Liver (tissue), 9 donors: ENCODE measurements around the gene ADRA2B. TPM values are rescaled to one million over a fixed set of nuclear protein-coding genes. Genes with fewer than 3 reads are reported as not detected.
"Not testable (repeated sequence)": the region's sequence is repeated elsewhere in the genome, so short reads cannot be mapped to it uniquely, and the experiment has no call there.

Experiments used
- DNase-seq: peaks from one replicate; pipeline ENCODE4 v3.0.0-alpha.2; 2017; ENCODE audit warnings: low spot score
- H3K27ac ChIP-seq, 2 donors: one replicate each; pipeline ENCODE4 v1.7.0; 2013; ENCODE audit warnings: inconsistent platforms in 2 of 2, low read length in 2 of 2, control low read depth in 1 of 2, low read depth in 1 of 2, mild to moderate bottlenecking in 1 of 2
- H3K27me3 ChIP-seq, 4 donors: one replicate each; pipeline versions ENCODE4 v1.6.1 to v1.7.0; 2013; ENCODE audit warnings: low read length in 3 of 4, inconsistent platforms in 1 of 4, mild to moderate bottlenecking in 1 of 4, moderate library complexity in 1 of 4; ENCODE audit not compliant: control insufficient read depth in 4 of 4, insufficient read depth in 4 of 4
- H3K36me3 ChIP-seq, 4 donors: one replicate each; pipeline versions ENCODE4 v1.6.1 to v1.7.0; 2013; ENCODE audit warnings: low read length in 3 of 4, mild to moderate bottlenecking in 3 of 4, low read depth in 1 of 4, moderate library complexity in 1 of 4; ENCODE audit not compliant: control insufficient read depth in 4 of 4, insufficient read depth in 3 of 4
- H3K4me1 ChIP-seq, 4 donors: one replicate each; pipeline versions ENCODE4 v1.6.1 to v1.7.0; 2013; ENCODE audit warnings: low read length in 3 of 4, mild to moderate bottlenecking in 3 of 4, moderate library complexity in 1 of 4; ENCODE audit not compliant: control insufficient read depth in 4 of 4, insufficient read depth in 4 of 4
- H3K4me3 ChIP-seq, 3 donors: one replicate each; pipeline versions ENCODE4 v1.6.1 to v1.7.0; 2013; ENCODE audit warnings: low read length in 3 of 3, control low read depth in 1 of 3, low read depth in 1 of 3, mild to moderate bottlenecking in 1 of 3
- H3K9ac ChIP-seq, 2 donors: one replicate each; pipeline ENCODE4 v1.7.0; 2013; ENCODE audit warnings: low read length in 2 of 2, mild to moderate bottlenecking in 2 of 2, moderate library complexity in 2 of 2, control low read depth in 1 of 2, low read depth in 1 of 2
- H3K9me3 ChIP-seq, 4 donors: one replicate each; pipeline versions ENCODE4 v1.6.1 to v1.7.0; 2013; ENCODE audit warnings: low read length in 3 of 4; ENCODE audit not compliant: control insufficient read depth in 4 of 4
- CTCF ChIP-seq: fragments of 150-350 bp; IDR thresholded peaks from 2 replicates; pipeline ENCODE4 v1.5.1; 2017; ENCODE audit warnings: improper control_type of control experiment, low read depth, low read length; ENCODE audit not compliant: missing input control
- EGR1 ChIP-seq, 2 donors: IDR thresholded peaks; 2 replicates each; pipeline ENCODE4 v1.6.1; 2016 to 2018; ENCODE audit warnings: antibody characterized with exemption in 2 of 2, low read depth in 2 of 2
- FOXA1 ChIP-seq: IDR thresholded peaks from 2 replicates; pipeline ENCODE4 v1.6.1; 2016; ENCODE audit warnings: antibody characterized with exemption
- FOXA2 ChIP-seq: IDR thresholded peaks from 2 replicates; pipeline ENCODE4 v1.6.1; 2016; ENCODE audit warnings: antibody characterized with exemption
- GABPA ChIP-seq, 2 donors: IDR thresholded peaks in 1 of 2; conservative IDR thresholded peaks in 1 of 2; 2 replicates each; pipeline ENCODE4 v1.6.1; 2016; ENCODE audit warnings: antibody characterized with exemption in 2 of 2, mild to moderate bottlenecking in 1 of 2, moderate library complexity in 1 of 2
- HNF4A ChIP-seq, 2 donors: conservative IDR thresholded peaks; 2 replicates each; pipeline ENCODE4 v1.6.1; 2016; ENCODE audit warnings: antibody characterized with exemption in 2 of 2, mild to moderate bottlenecking in 2 of 2
- HNF4G ChIP-seq: IDR thresholded peaks from 2 replicates; pipeline ENCODE4 v1.6.1; 2016; ENCODE audit warnings: antibody characterized with exemption
- JUND ChIP-seq, 2 donors: IDR thresholded peaks; 2 replicates each; pipeline ENCODE4 v1.6.1; 2016; ENCODE audit warnings: antibody characterized with exemption in 2 of 2
- NR2F2 ChIP-seq: IDR thresholded peaks from 2 replicates; pipeline ENCODE4 v1.6.1; 2016; ENCODE audit warnings: antibody characterized with exemption
- RAD21 ChIP-seq, 2 donors: IDR thresholded peaks; 2 replicates each; pipeline ENCODE4 v1.6.1; 2016; ENCODE audit warnings: antibody characterized with exemption in 2 of 2, mild to moderate bottlenecking in 2 of 2
- REST ChIP-seq: IDR thresholded peaks from 2 replicates; pipeline ENCODE4 v1.6.1; 2016; ENCODE audit warnings: antibody characterized with exemption, mild to moderate bottlenecking
- RXRA ChIP-seq, 2 donors: IDR thresholded peaks; 2 replicates each; pipeline ENCODE4 v1.6.1; 2017 to 2018; ENCODE audit warnings: antibody characterized with exemption in 2 of 2, mild to moderate bottlenecking in 1 of 2
- SP1 ChIP-seq: IDR thresholded peaks from 2 replicates; pipeline ENCODE4 v1.6.1; 2018; ENCODE audit warnings: antibody characterized with exemption, mild to moderate bottlenecking
- YY1 ChIP-seq: IDR thresholded peaks from 2 replicates; pipeline ENCODE4 v1.6.1; 2016; ENCODE audit warnings: antibody characterized with exemption, mild to moderate bottlenecking
- WGBS: extraction: QIAGEN DNeasy Blood & Tissue Kit; methylation state at CpG from one replicate; pipeline ENCODE4 v1.1.7; 2013; 5-methylcytosine and 5-hydroxymethylcytosine counted together
- polyA plus RNA-seq, 2 donors: library from polyadenylated mRNA; stranded (reverse) in 1 of 2; unstranded in 1 of 2; fragments of 200-250 nt in 1 of 2; fragments of >200 nt in 1 of 2; fragmentation: Nextera tagmentation in 1 of 2; extraction: Ambion mirVana in 1 of 2; gene quantifications; one replicate each; pipeline versions ENCODE4 v1.2.1 to v1.2.3, GENCODE V29; 2013 to 2015
- total RNA-seq, 2 donors: library from RNA; depleted of rRNA; stranded (reverse); fragments of >200 nt; gene quantifications; one replicate each; pipeline ENCODE4 v1.2.3, GENCODE V29; 2014
- donor health status: healthy.
- donor health status: healthy.
- donor health status: healthy.
- donor health status: healthy.
- donor health status: healthy.

Gene ADRA2B
- total and polyA plus RNA-seq, 4 donors, result 1.3 to 8.6 (median 3.0) TPM

DNA sequence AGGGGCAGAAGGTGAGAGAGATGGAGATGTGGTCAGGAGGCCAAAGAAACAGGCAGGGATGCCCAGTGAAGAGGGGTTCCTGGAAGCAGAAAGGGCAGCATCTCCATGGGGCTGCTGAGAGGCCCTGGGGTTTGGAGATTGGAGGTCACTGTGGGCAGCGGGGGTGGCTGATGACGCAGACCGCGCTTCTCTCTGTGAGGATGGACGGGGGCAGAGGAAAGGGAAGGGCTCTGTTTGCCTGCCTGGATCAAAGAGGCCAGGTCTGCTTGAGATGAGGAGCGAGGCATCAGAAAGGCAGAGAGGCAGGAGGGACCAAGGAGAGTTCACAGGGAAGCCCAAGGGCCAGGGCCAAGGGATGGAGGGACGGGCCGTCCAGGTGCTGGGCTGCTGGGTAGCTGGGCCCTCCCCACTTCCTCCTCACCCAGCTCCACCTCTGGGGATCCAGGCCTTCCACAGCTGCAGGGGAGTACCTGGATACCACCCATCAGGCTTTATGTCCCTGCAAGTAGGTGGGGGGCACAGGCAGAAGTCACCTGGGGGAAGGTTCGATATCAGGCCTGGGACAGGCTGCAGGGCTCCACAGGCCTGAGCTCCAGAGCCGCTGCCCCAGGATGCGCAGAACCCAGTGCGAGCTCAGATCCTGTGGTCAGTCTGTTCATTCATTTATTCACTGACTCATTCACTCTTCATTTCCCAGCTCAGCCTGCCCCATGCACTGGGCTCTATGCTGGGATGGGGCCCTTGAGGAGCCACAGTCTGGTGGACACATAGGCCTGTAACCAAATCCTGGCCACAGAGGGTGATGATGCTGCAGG lies 30.6 kb downstream of the ADRA2B start:
- TF ChIP-seq RAD21 (IDR thresholded peaks at IDR 0.05), result no peak
- TF ChIP-seq REST, result no peak
- 94% methylated on average over 12 of the region's 12 CpGs for WGBS
- H3K4me3 ChIP-seq, result no peak overlapping the region
- H3K27me3 ChIP-seq, result no peaks in the 10 kb centered on the region
- DNase-seq, result peak; percentile 29
- peaks cover 0 to 7% (median 0%) of the 10 kb centered on the region in 4 donors for H3K4me1 ChIP-seq
- no peak overlapping the region for H3K27ac ChIP-seq
- no peak overlapping the region for H3K9ac ChIP-seq
- no peaks in the 10 kb centered on the region for H3K36me3 ChIP-seq
- H3K9me3 ChIP-seq, result no peaks in the 10 kb centered on the region

GRCh38 chr2:96084858-96085518 lies 31.4 kb downstream of the ADRA2B start:
- not testable (repeated sequence) for H3K9ac ChIP-seq, H3K27ac ChIP-seq, H3K9me3 ChIP-seq, H3K27me3 ChIP-seq, H3K4me3 ChIP-seq, H3K36me3 ChIP-seq, H3K4me1 ChIP-seq
- peak; percentile 29 for DNase-seq
- WGBS, result 72% methylated on average over 5 of the region's 7 CpGs

- WGBS, result 89% methylated on average over 22 of the region's 22 CpGs
- Histone ChIP-seq H3K27me3 (no peaks in the 10 kb centered on the region), H3K4me1 (peaks cover 0 to 7% (median 0%) of the 10 kb centered on the region in 4 donors), H3K4me3 (no peak overlapping the region), H3K27ac (no peak overlapping the region), H3K9ac (no peak overlapping the region), H3K9me3 (no peaks in the 10 kb centered on the region), H3K36me3 (no peaks in the 10 kb centered on the region)
- peak; percentile 28 for DNase-seq
- TF ChIP-seq FOXA2 (no peak), JUND (IDR thresholded peaks at IDR 0.05) (no peak), YY1 (no peak), RXRA (IDR thresholded peaks at IDR 0.05) (no peak), FOXA1 (no peak), GABPA (IDR thresholded peaks at IDR 0.05 in 1 of 2, conservative IDR thresholded peaks at IDR 0.05 in 1 of 2) (no peak), CTCF (no peak), EGR1 (IDR thresholded peaks at IDR 0.05; ENCODE audit: low read depth in 2 of 2) (no peak), NR2F2 (no peak), HNF4A (conservative IDR thresholded peaks at IDR 0.05) (no peak), SP1 (no peak), HNF4G (no peak), RAD21 (IDR thresholded peaks at IDR 0.05) (no peak)
These were observed 32.1 kb downstream of the ADRA2B start for GRCh38 chr2:96083989-96084857.
